DOHH2 (cell line): ENCODE measurements around the gene IL17A.

Experiments
- EZH2phosphoT487 ChIP-seq: fragments of 200-600 bp; sonication (generic); IDR thresholded peaks from 2 replicates; pipeline ENCODE4 v1.6.1; 2017; ENCODE audit warnings: borderline replicate concordance, mild to moderate bottlenecking, antibody characterized with exemption, low read length, moderate library complexity, mixed read lengths
- TF ChIP-seq, protein P1 (sequence below): fragments of 200-600 bp; sonication (generic); IDR thresholded peaks from one replicate; pipeline ENCODE4 v1.5.1; 2014; ENCODE audit warnings: antibody characterized with exemption, mild to moderate bottlenecking, low read depth, low read length; ENCODE audit not compliant: poor library complexity, severe bottlenecking

DNA sequence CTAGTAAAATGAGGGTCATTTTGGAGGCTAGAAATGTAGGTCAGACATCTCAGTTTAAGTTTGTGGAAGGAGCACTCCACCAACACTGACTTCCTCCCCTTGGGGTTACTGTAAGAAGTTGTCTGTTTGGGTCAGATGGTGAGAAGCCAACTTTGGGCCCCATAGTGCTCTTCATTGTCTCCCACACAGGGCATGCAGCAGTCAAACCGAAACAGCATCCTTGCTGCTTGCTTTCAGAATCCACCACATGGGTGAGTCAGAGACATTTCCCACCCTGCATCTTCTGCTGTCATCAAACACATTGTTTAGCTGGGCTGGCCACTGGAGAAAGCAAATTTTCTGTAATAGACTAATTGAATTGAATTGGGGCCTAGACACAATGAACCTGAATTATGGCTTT lies 41.3 kb downstream of the IL17A start:
- TF ChIP-seq, protein P1, sequence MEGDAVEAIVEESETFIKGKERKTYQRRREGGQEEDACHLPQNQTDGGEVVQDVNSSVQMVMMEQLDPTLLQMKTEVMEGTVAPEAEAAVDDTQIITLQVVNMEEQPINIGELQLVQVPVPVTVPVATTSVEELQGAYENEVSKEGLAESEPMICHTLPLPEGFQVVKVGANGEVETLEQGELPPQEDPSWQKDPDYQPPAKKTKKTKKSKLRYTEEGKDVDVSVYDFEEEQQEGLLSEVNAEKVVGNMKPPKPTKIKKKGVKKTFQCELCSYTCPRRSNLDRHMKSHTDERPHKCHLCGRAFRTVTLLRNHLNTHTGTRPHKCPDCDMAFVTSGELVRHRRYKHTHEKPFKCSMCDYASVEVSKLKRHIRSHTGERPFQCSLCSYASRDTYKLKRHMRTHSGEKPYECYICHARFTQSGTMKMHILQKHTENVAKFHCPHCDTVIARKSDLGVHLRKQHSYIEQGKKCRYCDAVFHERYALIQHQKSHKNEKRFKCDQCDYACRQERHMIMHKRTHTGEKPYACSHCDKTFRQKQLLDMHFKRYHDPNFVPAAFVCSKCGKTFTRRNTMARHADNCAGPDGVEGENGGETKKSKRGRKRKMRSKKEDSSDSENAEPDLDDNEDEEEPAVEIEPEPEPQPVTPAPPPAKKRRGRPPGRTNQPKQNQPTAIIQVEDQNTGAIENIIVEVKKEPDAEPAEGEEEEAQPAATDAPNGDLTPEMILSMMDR: no peak
- no peak for TF ChIP-seq EZH2phosphoT487
